B cell (primary cell): ENCODE measurements around the gene ZNF148.

Experiments used
- EZH2 ChIP-seq: IDR thresholded peaks from 2 replicates; pipeline ENCODE4 v1.6.1; 2012; ENCODE audit warnings: borderline replicate concordance, low read depth, mild to moderate bottlenecking, moderate library complexity, low read length; ENCODE audit not compliant: insufficient read depth, poor library complexity, severe bottlenecking
- TF ChIP-seq, protein P1 (sequence below): fragments of 200-600 bp; IDR thresholded peaks from one replicate; pipeline ENCODE4 v1.8.0; 2022; ENCODE audit warnings: antibody characterized with exemption, mild to moderate bottlenecking

DNA sequence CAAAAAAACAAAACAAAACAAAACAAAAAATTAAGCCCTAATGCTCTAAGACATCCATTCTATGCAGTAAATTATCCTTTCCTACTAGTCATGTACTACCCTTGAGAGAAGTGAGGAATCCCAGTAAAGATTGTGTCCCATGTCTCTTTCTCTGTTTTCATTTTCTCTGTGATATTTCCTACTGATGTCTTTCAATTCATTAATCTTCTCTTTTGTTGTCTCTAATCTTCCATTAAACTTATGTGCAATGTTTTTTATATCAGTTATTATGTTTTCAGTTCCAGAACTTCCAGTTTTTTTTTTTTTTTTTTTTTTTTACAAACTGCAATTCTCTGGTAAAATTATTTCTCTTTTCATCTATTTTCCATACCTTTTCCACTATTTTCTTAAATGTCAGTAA lies 118.5 kb downstream of the ZNF148 start:
- TF ChIP-seq, protein P1, sequence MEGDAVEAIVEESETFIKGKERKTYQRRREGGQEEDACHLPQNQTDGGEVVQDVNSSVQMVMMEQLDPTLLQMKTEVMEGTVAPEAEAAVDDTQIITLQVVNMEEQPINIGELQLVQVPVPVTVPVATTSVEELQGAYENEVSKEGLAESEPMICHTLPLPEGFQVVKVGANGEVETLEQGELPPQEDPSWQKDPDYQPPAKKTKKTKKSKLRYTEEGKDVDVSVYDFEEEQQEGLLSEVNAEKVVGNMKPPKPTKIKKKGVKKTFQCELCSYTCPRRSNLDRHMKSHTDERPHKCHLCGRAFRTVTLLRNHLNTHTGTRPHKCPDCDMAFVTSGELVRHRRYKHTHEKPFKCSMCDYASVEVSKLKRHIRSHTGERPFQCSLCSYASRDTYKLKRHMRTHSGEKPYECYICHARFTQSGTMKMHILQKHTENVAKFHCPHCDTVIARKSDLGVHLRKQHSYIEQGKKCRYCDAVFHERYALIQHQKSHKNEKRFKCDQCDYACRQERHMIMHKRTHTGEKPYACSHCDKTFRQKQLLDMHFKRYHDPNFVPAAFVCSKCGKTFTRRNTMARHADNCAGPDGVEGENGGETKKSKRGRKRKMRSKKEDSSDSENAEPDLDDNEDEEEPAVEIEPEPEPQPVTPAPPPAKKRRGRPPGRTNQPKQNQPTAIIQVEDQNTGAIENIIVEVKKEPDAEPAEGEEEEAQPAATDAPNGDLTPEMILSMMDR: no peak
- TF ChIP-seq EZH2: no peak
